ENCODE measurements around the gene GGACT.

DNA sequence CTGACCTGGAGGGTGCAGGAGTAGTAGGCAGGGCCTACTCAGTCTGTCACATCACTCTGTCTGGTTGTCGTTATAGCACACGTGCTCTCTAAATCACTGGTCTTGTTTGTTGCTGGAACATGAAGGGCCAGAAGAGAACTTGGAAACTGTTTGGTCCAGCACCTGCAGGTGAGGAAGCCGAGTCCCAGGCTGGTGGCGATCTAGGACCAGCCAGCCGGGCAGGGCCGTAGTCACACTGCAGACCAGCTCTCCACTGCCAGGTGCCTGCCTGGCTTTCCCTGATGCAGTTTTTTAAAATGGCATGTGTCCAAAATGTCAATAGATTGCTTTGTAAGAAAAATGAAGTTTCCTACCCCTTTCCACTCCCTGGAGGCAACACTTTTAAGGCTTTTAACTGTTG lies 53.7 kb downstream of the GGACT start:
- TF ChIP-seq, protein P1, sequence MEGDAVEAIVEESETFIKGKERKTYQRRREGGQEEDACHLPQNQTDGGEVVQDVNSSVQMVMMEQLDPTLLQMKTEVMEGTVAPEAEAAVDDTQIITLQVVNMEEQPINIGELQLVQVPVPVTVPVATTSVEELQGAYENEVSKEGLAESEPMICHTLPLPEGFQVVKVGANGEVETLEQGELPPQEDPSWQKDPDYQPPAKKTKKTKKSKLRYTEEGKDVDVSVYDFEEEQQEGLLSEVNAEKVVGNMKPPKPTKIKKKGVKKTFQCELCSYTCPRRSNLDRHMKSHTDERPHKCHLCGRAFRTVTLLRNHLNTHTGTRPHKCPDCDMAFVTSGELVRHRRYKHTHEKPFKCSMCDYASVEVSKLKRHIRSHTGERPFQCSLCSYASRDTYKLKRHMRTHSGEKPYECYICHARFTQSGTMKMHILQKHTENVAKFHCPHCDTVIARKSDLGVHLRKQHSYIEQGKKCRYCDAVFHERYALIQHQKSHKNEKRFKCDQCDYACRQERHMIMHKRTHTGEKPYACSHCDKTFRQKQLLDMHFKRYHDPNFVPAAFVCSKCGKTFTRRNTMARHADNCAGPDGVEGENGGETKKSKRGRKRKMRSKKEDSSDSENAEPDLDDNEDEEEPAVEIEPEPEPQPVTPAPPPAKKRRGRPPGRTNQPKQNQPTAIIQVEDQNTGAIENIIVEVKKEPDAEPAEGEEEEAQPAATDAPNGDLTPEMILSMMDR (IDR thresholded peaks at IDR 0.05): no peak
- TF ChIP-seq POLR2A (IDR thresholded peaks at IDR 0.05): no peak

Data from thyroid gland (tissue), 4 donors.